COLO668 (cell line): ENCODE results near the gene NGF.
"Not testable (repeated sequence)": the region's sequence is repeated elsewhere in the genome, so short reads cannot be mapped to it uniquely, and the experiment has no call there.

ENCODE experiments used
- DNase-seq: peaks from one replicate; lab custom pipeline; 2025; ENCODE audit not compliant: unreplicated experiment; lab: John Stamatoyannopoulos, UW

The NGF gene

GRCh38 chr1:115337633-115338456, at the start of gene NGF:
NGF (minus strand) TSS chr1:115338249; CDS start chr1:115286795, 51,454 bp downstream.
- DNase-seq: peak; percentile 75

- DNase-seq: not testable (repeated sequence)
Observed at GRCh38 chr1:115383455-115383854, 45.4 kb upstream of the NGF start.

DNA sequence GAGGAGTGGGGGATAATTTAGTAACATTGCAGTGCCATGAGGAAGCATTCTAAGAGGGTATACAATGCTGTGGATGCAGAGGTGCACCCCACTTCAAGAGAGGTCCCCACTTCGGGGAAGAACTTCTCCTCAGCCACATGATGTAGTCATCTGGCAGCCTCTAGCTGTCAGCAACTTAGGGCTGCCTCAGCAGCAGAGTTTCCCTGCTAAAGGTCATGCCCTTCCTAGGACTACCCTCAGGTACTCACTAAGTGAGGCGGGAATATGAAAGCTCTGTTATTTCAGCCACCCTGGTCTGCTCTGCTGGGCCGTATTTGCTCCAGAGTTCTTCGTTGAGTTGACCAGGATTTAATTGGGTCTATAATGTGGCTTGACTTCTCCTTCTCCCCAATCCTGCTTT, 41.9 kb upstream of the NGF start:
- no peak for DNase-seq

DNA sequence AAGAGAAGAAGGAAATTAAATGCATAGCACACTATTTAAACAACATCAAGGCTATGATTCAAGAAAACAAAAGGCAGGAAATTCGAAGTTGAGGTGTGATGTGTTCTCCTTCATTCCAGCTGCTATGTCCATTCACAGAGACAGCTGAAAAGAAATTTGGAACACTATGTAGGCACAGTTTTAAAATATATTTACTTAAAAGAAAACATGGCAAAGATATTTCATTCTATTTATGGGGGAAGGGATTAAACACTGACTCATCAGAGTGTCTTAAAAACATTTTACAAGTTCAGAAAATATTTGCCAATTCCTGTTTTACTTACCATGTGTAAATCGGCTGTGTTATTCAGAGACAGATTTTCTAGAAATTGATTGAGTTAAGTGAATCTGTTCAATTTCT, 39.4 kb upstream of the NGF start:
- DNase-seq: no peak

DNA sequence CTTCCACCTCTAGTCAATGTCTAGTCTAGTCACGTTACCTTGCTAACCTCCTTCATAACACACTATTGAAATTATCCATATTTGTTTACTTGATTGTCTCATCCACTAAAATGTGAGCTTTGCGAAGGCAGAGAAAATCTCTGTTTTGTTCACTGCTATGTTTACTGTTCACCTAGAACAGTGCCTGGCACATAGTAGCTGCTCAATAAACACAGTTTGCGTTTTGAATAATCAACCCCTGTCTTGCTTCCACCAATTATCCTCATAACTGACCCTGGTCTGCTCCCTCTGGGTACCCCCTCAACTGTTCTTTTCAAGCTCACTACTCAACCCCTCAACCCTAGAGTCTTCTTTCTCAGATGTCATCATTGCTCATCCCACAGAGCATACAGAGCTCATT, 36.5 kb upstream of the NGF start:
- DNase-seq: no peak

GRCh38 chr1:115373305-115373704, 35.3 kb upstream of the NGF start:
- no peak for DNase-seq

- no peak for DNase-seq
Observed at GRCh38 chr1:115365738-115366137, 27.7 kb upstream of the NGF start.

GRCh38 chr1:115364780-115365155, 26.7 kb upstream of the NGF start:
- no peak for DNase-seq

- no peak for DNase-seq
Observed at GRCh38 chr1:115364046-115364779, 26.2 kb upstream of the NGF start.

DNA sequence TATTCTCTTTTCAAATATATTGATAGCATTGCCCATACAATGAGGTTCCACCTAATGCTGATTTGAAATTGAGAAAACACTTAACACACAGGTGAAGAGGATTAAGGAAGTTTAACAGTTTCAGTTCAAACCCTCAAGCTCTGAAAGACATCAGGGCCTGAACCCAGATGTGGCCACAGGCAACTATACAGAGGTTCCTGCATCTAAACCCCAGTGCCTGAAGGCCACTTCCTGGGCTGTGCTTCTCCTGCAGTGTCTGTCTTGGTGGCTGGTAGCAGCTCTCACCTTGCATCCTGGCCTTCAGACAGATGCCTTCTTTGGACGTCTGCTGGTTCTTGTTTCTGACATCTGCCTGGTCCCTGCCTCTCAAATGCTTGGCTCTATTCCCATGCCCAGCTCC, 25.1 kb upstream of the NGF start:
- no peak for DNase-seq

DNA sequence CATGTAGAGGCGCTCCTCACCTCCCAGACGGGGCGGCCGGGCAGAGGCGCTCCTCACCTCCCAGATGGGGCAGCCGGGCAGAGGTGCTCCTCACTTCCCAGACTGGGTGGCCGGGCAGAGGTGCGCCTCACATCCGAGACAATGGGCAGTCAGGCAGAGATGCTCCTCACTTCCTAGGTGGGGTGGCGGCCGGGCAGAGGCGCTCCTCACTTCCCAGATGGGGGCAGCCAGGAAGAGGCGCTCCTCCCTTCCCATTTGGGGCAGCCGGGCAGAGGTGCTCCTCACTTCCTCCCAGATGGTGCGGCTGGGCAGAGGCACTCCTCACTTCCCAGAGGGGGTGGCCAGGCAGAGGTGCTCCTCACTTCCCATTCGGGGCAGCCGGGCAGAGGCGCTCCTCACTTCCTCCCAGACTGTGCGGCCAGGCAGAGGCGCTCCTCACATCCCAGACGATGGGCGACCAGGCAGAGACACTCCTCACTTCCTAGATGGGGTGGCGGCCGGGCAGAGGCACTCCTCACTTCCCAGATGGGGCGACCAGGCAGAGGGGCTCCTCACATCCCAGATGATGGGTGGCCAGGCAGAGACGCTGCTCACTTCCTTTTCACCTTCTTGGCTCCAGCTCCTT, 22.6 kb upstream of the NGF start:
- DNase-seq: not testable (repeated sequence)

DNA sequence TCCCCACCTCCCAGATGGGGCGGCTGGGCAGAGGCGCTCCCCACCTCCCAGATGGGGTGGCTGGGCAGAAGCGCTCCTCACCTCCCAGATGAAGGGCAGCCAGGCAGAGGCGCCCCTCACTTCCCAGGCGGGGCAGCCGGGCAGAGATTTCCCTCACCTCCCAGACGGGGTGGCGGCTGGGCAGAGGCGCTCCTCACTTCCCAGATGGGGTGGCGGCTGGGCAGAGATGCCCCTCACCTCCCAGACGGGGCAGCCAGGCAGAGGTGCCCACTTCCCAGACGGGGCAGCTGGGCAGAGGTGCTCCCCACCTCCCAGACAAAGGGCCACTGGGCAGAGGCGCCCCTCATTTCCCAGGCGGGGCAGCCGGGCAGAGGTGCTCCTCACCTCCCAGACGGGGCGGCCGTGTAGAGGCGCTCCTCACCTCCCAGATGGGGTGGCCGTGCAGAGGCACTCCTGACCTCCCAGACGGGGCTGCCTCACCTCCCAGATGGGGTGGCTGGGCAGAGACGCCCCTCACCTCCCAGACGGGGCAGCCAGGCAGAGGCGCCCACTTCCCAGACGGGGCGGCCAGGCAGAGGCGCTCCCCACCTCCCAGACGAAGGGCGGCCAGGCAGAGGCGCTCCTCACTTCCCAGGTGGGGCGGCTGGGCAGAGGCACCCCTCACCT, 21.9 kb upstream of the NGF start:
- DNase-seq: not testable (repeated sequence)

DNA sequence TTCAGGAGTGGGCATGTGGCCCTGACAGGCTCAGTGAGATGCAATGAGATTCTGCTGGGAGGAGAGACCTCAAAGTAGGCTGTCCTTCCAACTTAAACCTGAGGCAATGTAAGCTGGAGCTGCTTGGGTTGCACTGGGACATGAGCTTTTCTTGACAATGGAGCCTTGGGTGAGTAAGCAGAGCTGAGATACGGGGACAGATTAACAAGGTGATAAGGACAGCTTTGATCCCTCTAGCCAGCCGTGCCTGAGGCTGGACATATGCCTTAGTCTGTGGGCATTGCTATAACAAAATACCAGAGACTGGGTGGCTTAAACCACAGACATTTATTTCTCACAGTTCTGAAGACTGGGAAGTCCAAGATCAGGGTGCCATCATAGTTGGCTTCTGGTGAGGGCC, 18.3 kb upstream of the NGF start:
- DNase-seq: no peak

DNA sequence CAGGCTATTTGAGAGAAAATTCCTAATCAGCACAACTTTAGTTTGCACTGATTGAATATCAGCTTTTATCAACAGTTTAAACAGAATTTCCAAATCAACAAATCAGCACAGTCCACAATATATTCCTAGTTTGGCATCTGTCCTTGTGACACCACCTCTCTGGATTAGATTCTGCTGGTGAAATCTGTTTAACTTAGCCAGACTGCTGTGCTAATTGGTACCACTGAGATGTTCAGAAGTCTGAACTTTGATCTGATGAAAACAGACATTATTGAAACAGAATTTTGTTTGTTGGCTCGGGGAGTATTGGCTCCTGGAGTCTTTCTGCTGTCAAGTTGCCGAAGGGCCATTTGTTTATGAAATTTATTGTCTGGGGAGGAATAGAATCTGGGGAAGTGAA, 17.0 kb upstream of the NGF start:
- DNase-seq: no peak

GRCh38 chr1:115351143-115351542, 13.1 kb upstream of the NGF start:
- DNase-seq: no peak

- no peak for DNase-seq
Observed at GRCh38 chr1:115348636-115349035, 10.6 kb upstream of the NGF start.

GRCh38 chr1:115347282-115347681, 9.2 kb upstream of the NGF start:
- DNase-seq: no peak

GRCh38 chr1:115343200-115343737, 5.2 kb upstream of the NGF start:
- DNase-seq: no peak

GRCh38 chr1:115341948-115342347, 3.9 kb upstream of the NGF start:
- no peak for DNase-seq

GRCh38 chr1:115340879-115341278, 2.8 kb upstream of the NGF start:
- no peak for DNase-seq

- no peak for DNase-seq
Observed at GRCh38 chr1:115338457-115338820, 390 bp upstream of the NGF start.
